ENCODE data around the gene PHLPP1. TPM values are rescaled to one million over a fixed set of nuclear protein-coding genes. Genes with fewer than 3 reads are reported as not detected.

The PHLPP1 gene
- total and polyA plus RNA-seq, 3 experiments from 2014 or later = 0.93 to 14.8 (median 13.5) TPM

DNA sequence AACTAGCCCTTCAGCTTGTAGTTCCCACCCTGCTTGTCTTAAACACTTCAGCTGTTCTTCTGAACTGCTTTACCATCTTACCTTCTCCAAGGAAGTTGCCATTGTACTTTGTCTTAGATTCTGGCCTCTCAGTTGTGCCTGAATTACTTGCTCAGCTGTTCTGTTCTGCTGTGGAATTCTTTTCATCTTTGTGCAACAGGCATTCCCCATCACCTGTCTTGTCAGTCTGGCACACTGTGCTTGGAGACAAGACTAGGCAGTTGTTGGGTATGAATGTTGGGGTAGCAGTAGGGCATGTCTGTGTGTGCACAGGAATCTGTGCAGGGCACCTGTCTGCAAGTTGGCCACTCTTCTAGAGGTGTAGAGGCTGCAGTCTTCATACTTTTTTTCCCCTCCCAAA, 38.7 kb downstream of the PHLPP1 start:
- Mint-ChIP-seq H3K27ac (no peak overlapping the region), H3K27me3 (no peaks in the 10 kb centered on the region), H3K36me3 (peaks cover 0 to 10% (median 0%) of the 10 kb centered on the region in 3 donors), H3K4me3 (no peak overlapping the region), H3K9me3 (no peaks in the 10 kb centered on the region), H3K4me1 (peaks cover 12 to 24% (median 15%) of the 10 kb centered on the region in 3 donors)
- H3K27me3 ChIP-seq (ENCODE audit: insufficient read depth, low read length, poor library complexity, severe bottlenecking) = no peaks in the 10 kb centered on the region
- no peak overlapping the region for H3K27ac ChIP-seq (ENCODE audit: low read depth, low read length)
- no peak for DNase-seq
- ChIA-PET CTCF (no interaction called here), POLR2A (no interaction called here)
- H3K4me3 ChIP-seq (ENCODE audit: low read length) = no peak overlapping the region
- no peaks in the 10 kb centered on the region for H3K36me3 ChIP-seq (ENCODE audit: insufficient read depth, low read length)
- H3K9me3 ChIP-seq (ENCODE audit: low read length) = no peaks in the 10 kb centered on the region
- H3K4me1 ChIP-seq (ENCODE audit: insufficient read depth, low read length) = no peaks in the 10 kb centered on the region

DNA sequence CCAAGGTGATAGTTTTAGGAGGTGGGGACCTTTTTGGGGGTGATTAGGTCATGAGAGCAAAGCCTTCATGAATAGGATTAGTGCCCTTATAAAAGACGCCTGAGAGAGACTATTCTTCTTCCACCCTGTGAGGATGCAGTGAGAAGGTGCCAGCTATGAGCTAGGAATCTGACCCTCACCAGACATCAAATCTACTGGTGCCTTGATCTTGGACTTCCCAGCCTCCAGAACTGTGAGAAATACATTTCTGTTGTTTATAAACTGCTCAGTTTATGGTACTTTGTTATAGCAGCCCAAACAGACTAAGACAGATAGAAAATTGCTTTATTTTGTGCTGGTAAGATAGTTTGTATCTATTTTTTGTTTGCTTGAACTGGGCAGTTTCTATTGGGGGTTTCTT, 40.1 kb downstream of the PHLPP1 start:
- ChIA-PET CTCF (no interaction called here), POLR2A (no interaction called here)
- no peaks in the 10 kb centered on the region for H3K4me1 ChIP-seq (ENCODE audit: insufficient read depth, low read length)
- H3K36me3 Mint-ChIP-seq = peaks cover 0 to 10% (median 0%) of the 10 kb centered on the region in 3 donors
- no peak overlapping the region for H3K27ac Mint-ChIP-seq
- no peaks in the 10 kb centered on the region for H3K27me3 Mint-ChIP-seq
- H3K9me3 ChIP-seq (ENCODE audit: low read length) = no peaks in the 10 kb centered on the region
- H3K27ac ChIP-seq (ENCODE audit: low read depth, low read length) = no peak overlapping the region
- H3K36me3 ChIP-seq (ENCODE audit: insufficient read depth, low read length) = no peaks in the 10 kb centered on the region
- H3K4me3 ChIP-seq (ENCODE audit: low read length) = no peak overlapping the region
- peaks cover 12 to 21% (median 13%) of the 10 kb centered on the region in 3 donors for H3K4me1 Mint-ChIP-seq
- H3K4me3 Mint-ChIP-seq = no peak overlapping the region
- H3K27me3 ChIP-seq (ENCODE audit: insufficient read depth, low read length, poor library complexity, severe bottlenecking) = no peaks in the 10 kb centered on the region
- H3K9me3 Mint-ChIP-seq = no peaks in the 10 kb centered on the region
- DNase-seq = no peak

- Mint-ChIP-seq H3K27ac (peak overlapping the region in 1 of 8 donors; percentile 27), H3K4me1 (peaks cover 8 to 16% (median 8%) of the 10 kb centered on the region in 3 donors), H3K27me3 (no peaks in the 10 kb centered on the region), H3K9me3 (no peaks in the 10 kb centered on the region), H3K4me3 (no peak overlapping the region), H3K36me3 (peaks cover 0 to 10% (median 0%) of the 10 kb centered on the region in 3 donors)
- no peaks in the 10 kb centered on the region for H3K9me3 ChIP-seq (ENCODE audit: low read length)
- H3K27me3 ChIP-seq (ENCODE audit: insufficient read depth, low read length, poor library complexity, severe bottlenecking) = no peaks in the 10 kb centered on the region
- H3K27ac ChIP-seq (ENCODE audit: low read depth, low read length) = no peak overlapping the region
- ChIA-PET CTCF (no interaction called here), POLR2A (interaction anchor here (0.5 kb wide), 1 partner anchor 666 kb away, joined by 3 read pairs; the partner anchor contains the start of gene VPS4B)
- no peaks in the 10 kb centered on the region for H3K4me1 ChIP-seq (ENCODE audit: insufficient read depth, low read length)
- H3K4me3 ChIP-seq (ENCODE audit: low read length) = no peak overlapping the region
- no peaks in the 10 kb centered on the region for H3K36me3 ChIP-seq (ENCODE audit: insufficient read depth, low read length)
- no peak for DNase-seq
Measured at GRCh38 chr18:62755946-62756345, 40.6 kb downstream of the PHLPP1 start.

DNA sequence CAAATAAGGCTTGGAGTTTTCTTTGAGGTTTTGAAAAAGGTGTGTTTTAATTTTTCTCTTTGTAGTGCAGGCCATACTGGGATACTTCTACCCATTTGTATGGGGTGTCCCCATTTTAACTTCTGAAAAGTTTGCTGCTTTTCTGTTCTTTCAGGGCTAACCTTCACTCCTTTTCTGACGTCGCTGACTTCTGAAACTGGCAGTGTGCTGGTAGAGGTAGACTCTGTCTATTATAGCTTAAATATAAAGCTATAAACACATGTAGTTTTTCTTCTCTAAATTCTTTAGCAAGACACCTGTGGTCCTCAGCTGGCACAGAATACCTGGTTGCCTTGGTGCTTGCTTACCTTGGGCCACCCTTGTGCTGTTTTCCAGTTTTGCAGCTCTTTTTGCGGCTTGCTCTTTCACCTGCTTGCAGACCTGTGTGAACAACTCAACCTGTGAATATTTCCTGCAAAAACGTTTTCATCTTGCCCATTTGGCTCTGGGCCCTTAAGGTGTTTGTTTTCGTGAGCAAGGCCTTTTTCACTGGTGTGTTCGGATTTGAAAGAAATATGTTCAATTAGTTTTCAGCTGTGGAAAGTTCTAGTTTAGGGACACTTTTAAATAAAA, 42.2 kb downstream of the PHLPP1 start:
- Mint-ChIP-seq H3K27me3 (no peaks in the 10 kb centered on the region), H3K4me3 (no peak overlapping the region), H3K9me3 (no peaks in the 10 kb centered on the region), H3K36me3 (peaks cover 0 to 10% (median 0%) of the 10 kb centered on the region in 3 donors), H3K27ac (no peak overlapping the region), H3K4me1 (peaks cover 0 to under 1% (median 0%) of the 10 kb centered on the region in 3 donors)
- no peaks in the 10 kb centered on the region for H3K36me3 ChIP-seq (ENCODE audit: insufficient read depth, low read length)
- ChIA-PET CTCF (no interaction called here), POLR2A (no interaction called here)
- no peaks in the 10 kb centered on the region for H3K27me3 ChIP-seq (ENCODE audit: insufficient read depth, low read length, poor library complexity, severe bottlenecking)
- H3K27ac ChIP-seq (ENCODE audit: low read depth, low read length) = no peak overlapping the region
- H3K9me3 ChIP-seq (ENCODE audit: low read length) = no peaks in the 10 kb centered on the region
- DNase-seq = no peak
- H3K4me3 ChIP-seq (ENCODE audit: low read length) = no peak overlapping the region
- no peaks in the 10 kb centered on the region for H3K4me1 ChIP-seq (ENCODE audit: insufficient read depth, low read length)

GRCh38 chr18:62758591-62758990, 43.2 kb downstream of the PHLPP1 start:
- no peak overlapping the region for H3K27ac Mint-ChIP-seq
- DNase-seq = no peak
- H3K4me1 ChIP-seq (ENCODE audit: insufficient read depth, low read length) = no peaks in the 10 kb centered on the region
- H3K9me3 Mint-ChIP-seq = no peaks in the 10 kb centered on the region
- no peak overlapping the region for H3K27ac ChIP-seq (ENCODE audit: low read depth, low read length)
- ChIA-PET CTCF (interaction anchor here (1.6 kb wide), 1 partner anchor 8 kb away, joined by 3 read pairs; no protein-coding TSS in a partner anchor), POLR2A (no interaction called here)
- no peaks in the 10 kb centered on the region for H3K27me3 ChIP-seq (ENCODE audit: insufficient read depth, low read length, poor library complexity, severe bottlenecking)
- H3K4me1 Mint-ChIP-seq = no peaks in the 10 kb centered on the region
- no peaks in the 10 kb centered on the region for H3K27me3 Mint-ChIP-seq
- no peak overlapping the region for H3K4me3 Mint-ChIP-seq
- no peaks in the 10 kb centered on the region for H3K9me3 ChIP-seq (ENCODE audit: low read length)
- peaks cover 0 to 10% (median 0%) of the 10 kb centered on the region in 3 donors for H3K36me3 Mint-ChIP-seq
- no peaks in the 10 kb centered on the region for H3K36me3 ChIP-seq (ENCODE audit: insufficient read depth, low read length)
- no peak overlapping the region for H3K4me3 ChIP-seq (ENCODE audit: low read length)

GRCh38 chr18:62759704-62760402, 44.5 kb downstream of the PHLPP1 start:
- Histone ChIP-seq H3K9me3 (ENCODE audit: low read length) (no peaks in the 10 kb centered on the region), H3K36me3 (ENCODE audit: insufficient read depth, low read length) (no peaks in the 10 kb centered on the region), H3K27ac (ENCODE audit: low read depth, low read length) (no peak overlapping the region), H3K4me3 (ENCODE audit: low read length) (no peak overlapping the region), H3K27me3 (ENCODE audit: insufficient read depth, low read length, poor library complexity, severe bottlenecking) (no peaks in the 10 kb centered on the region), H3K4me1 (ENCODE audit: insufficient read depth, low read length) (no peaks in the 10 kb centered on the region)
- Mint-ChIP-seq H3K27me3 (no peaks in the 10 kb centered on the region), H3K36me3 (peaks cover 0 to 9% (median 0%) of the 10 kb centered on the region in 3 donors), H3K4me1 (no peaks in the 10 kb centered on the region), H3K27ac (peak overlapping the region in 1 of 8 donors; percentile 24), H3K4me3 (no peak overlapping the region), H3K9me3 (peaks cover 0 to 2% (median 0%) of the 10 kb centered on the region in 5 donors)
- POLR2A ChIA-PET = no interaction called here
- CTCF ChIA-PET = interaction anchor here (1.6 kb wide), 1 partner anchor 9 kb away, joined by 3 read pairs; no protein-coding TSS in a partner anchor
- no peak for DNase-seq

DNA sequence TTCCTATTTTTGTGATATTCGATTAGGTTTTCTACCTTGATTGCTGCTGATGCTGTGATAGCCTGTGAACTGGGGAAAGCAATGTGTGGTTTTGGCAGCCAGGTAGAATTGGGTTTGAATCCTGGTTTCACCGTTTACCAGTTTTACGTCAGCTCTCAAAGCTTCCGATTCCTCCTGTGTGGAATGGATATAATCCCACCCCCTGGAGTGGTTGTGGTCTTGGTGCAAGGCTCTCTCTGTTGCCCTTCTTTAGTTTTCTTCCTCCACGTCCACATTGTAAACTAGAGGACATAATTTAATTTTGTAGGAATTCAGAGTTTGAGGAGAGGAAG, 45.0 kb downstream of the PHLPP1 start:
- no peak for DNase-seq
- ChIA-PET POLR2A (no interaction called here), CTCF (no interaction called here)
- no peaks in the 10 kb centered on the region for H3K36me3 ChIP-seq (ENCODE audit: insufficient read depth, low read length)
- Mint-ChIP-seq H3K27me3 (no peaks in the 10 kb centered on the region), H3K9me3 (peaks cover 0 to 2% (median 0%) of the 10 kb centered on the region in 5 donors), H3K4me3 (no peak overlapping the region), H3K4me1 (no peaks in the 10 kb centered on the region), H3K36me3 (peaks cover 0 to 4% (median 0%) of the 10 kb centered on the region in 3 donors), H3K27ac (peak overlapping the region in 1 of 8 donors; percentile 24)
- H3K4me3 ChIP-seq (ENCODE audit: low read length) = no peak overlapping the region
- no peaks in the 10 kb centered on the region for H3K27me3 ChIP-seq (ENCODE audit: insufficient read depth, low read length, poor library complexity, severe bottlenecking)
- H3K9me3 ChIP-seq (ENCODE audit: low read length) = no peaks in the 10 kb centered on the region
- no peaks in the 10 kb centered on the region for H3K4me1 ChIP-seq (ENCODE audit: insufficient read depth, low read length)
- no peak overlapping the region for H3K27ac ChIP-seq (ENCODE audit: low read depth, low read length)

DNA sequence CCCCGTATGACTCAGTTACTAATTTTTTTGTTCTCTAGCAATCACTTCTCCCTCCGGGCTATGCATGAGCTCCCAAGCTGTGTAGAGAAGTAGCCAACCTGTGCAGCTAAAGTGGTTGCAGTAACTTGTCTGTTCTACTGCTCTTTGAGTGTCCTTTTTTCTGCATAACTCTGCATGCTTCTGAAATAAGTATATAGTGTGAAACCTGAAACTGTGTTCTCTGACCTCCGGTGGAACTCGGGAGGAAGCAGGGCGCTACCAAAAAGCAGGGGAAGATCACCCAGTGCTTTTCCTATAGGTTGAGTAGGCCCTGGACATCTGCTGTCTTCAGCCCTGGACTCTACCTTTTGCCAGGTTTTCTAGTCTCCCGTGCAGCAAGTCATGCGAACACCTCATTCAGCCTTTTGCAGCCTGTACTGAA, 47.8 kb downstream of the PHLPP1 start:
- Histone ChIP-seq H3K27ac (ENCODE audit: low read depth, low read length) (no peak overlapping the region), H3K4me3 (ENCODE audit: low read length) (no peak overlapping the region)

More for the DNA sequence above, 47.8 kb downstream of the PHLPP1 start:
- Mint-ChIP-seq H3K27me3 (no peaks in the 10 kb centered on the region), H3K27ac (no peak overlapping the region), H3K9me3 (peaks cover 0 to 2% (median 0%) of the 10 kb centered on the region in 5 donors), H3K36me3 (no peaks in the 10 kb centered on the region), H3K4me1 (peaks cover 5 to 8% (median 6%) of the 10 kb centered on the region in 3 donors), H3K4me3 (no peak overlapping the region)
- CTCF ChIA-PET = no interaction called here
- no peaks in the 10 kb centered on the region for H3K36me3 ChIP-seq (ENCODE audit: insufficient read depth, low read length)
- no peaks in the 10 kb centered on the region for H3K27me3 ChIP-seq (ENCODE audit: insufficient read depth, low read length, poor library complexity, severe bottlenecking)
- POLR2A ChIA-PET = no interaction called here
- H3K9me3 ChIP-seq (ENCODE audit: low read length) = no peaks in the 10 kb centered on the region
- no peak for DNase-seq
- H3K4me1 ChIP-seq (ENCODE audit: insufficient read depth, low read length) = no peaks in the 10 kb centered on the region
